Suprapubic skin (tissue), 3 donors: Measurements from ENCODE around the gene GNAZ.

Source experiments
- CTCF ChIP-seq, 2 donors: fragments of 200-600 bp in 1 of 2; fragments of 450-650 bp in 1 of 2; sonication (generic) in 1 of 2; IDR thresholded peaks; one replicate each; pipeline ENCODE4 v1.5.1; 2016 to 2019; ENCODE audit warnings: antibody characterized with exemption in 2 of 2, mild to moderate bottlenecking in 1 of 2, moderate library complexity in 1 of 2
- POLR2A ChIP-seq, 2 donors: fragments of 450-650 bp; IDR thresholded peaks; one replicate each; pipeline ENCODE4 v1.6.1; 2017; ENCODE audit warnings: antibody characterized with exemption in 2 of 2, mild to moderate bottlenecking in 2 of 2, moderate library complexity in 2 of 2

GRCh38 chr22:23042179-23042578, 28.1 kb upstream of the GNAZ start:
- no peak for TF ChIP-seq CTCF (IDR thresholded peaks at IDR 0.05)
- no peak for TF ChIP-seq POLR2A (IDR thresholded peaks at IDR 0.05)
